Measurements from ENCODE around the gene ANKRD44.
"Not testable (repeated sequence)": the region's sequence is repeated elsewhere in the genome, so short reads cannot be mapped to it uniquely, and the experiment has no call there.

The ANKRD44 gene

DNA sequence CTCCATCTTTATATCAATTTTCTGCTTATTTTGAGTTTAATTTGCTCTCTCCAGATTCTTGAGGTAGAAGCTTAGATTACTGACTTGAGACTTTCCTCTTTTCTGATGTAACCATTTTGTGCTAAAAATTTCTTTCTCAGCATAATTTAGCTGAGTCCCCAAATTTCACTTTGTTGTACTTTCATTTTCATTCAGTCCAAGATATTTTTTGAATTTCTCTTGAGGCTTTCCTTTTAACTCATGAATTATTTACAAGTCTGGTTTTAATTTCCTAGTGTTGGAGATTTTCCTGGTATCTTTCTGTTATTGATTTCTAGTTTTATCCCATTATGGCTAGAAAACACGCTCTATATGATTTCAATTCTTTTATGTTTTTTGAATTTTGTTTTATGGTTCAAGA, 239.4 kb downstream of the ANKRD44 start:
- TF ChIP-seq, protein P1, sequence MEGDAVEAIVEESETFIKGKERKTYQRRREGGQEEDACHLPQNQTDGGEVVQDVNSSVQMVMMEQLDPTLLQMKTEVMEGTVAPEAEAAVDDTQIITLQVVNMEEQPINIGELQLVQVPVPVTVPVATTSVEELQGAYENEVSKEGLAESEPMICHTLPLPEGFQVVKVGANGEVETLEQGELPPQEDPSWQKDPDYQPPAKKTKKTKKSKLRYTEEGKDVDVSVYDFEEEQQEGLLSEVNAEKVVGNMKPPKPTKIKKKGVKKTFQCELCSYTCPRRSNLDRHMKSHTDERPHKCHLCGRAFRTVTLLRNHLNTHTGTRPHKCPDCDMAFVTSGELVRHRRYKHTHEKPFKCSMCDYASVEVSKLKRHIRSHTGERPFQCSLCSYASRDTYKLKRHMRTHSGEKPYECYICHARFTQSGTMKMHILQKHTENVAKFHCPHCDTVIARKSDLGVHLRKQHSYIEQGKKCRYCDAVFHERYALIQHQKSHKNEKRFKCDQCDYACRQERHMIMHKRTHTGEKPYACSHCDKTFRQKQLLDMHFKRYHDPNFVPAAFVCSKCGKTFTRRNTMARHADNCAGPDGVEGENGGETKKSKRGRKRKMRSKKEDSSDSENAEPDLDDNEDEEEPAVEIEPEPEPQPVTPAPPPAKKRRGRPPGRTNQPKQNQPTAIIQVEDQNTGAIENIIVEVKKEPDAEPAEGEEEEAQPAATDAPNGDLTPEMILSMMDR (IDR thresholded peaks at IDR 0.05; ENCODE audit: low read depth, low read length, missing control alignments), result no peak
- DNase-seq (ENCODE audit: extremely low read depth, low read depth), result no peak
- no peak overlapping the region for H3K4me3 ChIP-seq (replicated peaks; ENCODE audit: low read depth, low read length)

DNA sequence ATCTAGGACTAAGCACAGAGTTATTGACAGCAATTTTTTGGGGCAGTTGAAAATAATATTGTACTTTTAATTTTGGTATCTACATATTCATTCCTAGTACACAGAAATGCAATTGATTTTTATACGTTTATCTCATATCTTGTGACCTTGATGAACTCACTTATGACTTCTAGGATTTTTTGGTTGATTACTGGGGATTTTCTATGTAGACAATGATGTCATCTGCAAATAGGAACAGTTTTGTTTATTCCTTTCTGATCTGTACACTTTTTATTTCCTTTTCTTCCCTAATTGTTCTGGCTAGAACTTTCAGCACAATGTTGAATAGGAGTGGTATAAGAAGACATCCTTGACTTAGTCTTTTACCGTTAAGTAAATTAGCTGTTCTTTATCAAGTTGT, 240.6 kb downstream of the ANKRD44 start:
- no peak overlapping the region for H3K4me3 ChIP-seq (replicated peaks; ENCODE audit: low read depth, low read length)
- DNase-seq (ENCODE audit: extremely low read depth, low read depth), result no peak
- TF ChIP-seq, protein P1 (IDR thresholded peaks at IDR 0.05; ENCODE audit: low read depth, low read length, missing control alignments), result no peak

DNA sequence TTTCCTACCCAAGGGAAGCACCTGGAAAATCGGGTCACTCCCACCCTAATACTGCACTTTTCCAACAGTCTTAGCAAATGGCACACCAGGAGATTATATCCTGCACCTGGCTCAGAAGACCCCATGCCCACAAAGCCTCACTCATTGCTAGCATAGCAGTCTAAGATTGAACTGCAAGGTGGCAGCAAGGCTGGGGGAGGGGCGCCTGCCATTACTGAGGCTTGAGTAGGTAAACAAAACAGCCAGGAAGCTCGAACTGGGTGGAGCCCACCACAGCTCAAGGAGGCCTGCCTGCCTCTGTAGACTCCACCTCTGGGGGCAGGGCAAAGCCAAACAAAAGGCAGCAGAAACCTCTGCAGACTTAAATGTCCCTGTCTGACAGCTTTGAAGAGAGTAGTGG, 248.0 kb downstream of the ANKRD44 start:
- not testable (repeated sequence) for DNase-seq (ENCODE audit: extremely low read depth, low read depth); H3K4me3 ChIP-seq (replicated peaks; ENCODE audit: low read depth, low read length)

DNA sequence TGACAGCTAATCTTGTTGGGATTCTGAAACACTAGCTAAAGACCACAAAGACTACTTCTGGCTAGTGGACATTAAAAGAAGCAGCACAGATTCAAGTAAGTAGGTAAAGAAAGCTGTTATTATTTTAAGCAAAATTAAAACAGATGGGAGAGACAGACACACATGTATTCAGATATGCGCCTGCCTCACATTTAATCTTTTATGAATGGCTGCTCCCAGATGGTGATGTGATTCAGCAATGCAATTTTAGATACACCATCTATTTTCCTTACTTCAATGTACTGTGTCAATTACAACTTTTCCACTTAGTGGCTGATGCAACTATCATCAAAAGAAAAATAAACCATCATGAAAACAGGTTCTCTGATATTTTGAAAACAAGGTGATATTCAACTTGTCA, 251.1 kb downstream of the ANKRD44 start:
- DNase-seq (ENCODE audit: extremely low read depth, low read depth), result no peak
- H3K4me3 ChIP-seq (replicated peaks; ENCODE audit: low read depth, low read length), result no peak overlapping the region
- TF ChIP-seq, protein P1 (IDR thresholded peaks at IDR 0.05; ENCODE audit: low read depth, low read length, missing control alignments), result no peak

DNA sequence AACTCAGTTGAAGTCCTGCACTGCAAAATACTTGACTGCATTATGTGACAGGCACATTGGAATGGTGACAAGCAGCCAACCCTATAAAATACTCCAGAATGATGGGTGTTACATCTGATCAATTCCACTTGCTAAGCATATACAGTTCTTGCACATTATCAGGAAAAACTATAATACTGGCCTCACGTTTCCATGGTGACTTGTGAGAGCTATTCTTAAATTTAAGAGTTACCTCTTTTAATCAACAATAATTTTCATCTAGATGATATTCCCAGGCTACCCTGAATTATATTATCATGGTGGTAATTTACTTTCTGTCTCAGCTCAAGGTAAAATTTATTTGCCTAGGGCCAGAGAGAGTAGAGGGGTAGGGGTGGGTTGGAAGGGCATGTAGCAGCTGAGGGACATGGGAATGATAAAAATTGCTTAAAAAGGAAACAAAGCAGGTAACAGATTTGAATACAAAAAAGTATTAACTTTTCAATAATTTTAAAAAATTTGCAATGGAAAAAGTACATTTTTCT, 251.7 kb downstream of the ANKRD44 start:
- TF ChIP-seq, protein P1 (IDR thresholded peaks at IDR 0.05; ENCODE audit: low read depth, low read length, missing control alignments), result no peak
- no peak overlapping the region for H3K4me3 ChIP-seq (replicated peaks; ENCODE audit: low read depth, low read length)
- DNase-seq (ENCODE audit: extremely low read depth, low read depth), result no peak

DNA sequence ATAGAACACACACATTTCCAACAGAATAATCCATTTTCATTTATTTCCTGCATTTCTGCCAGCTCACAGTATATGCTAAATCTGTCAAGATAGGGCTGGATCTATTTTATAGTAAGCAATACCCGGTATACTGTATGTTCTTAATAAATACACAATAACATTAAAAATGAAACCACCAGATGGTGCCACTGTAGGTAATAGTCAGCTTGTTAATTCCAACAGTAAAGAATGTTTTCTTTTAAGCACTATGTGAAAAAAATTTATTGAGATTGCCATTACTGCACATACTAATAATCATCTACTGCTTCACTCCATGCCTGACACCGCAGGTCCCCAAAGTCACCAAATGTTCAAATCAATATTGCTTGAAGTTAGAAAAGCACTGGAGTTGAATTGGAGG, 252.6 kb downstream of the ANKRD44 start:
- DNase-seq (ENCODE audit: extremely low read depth, low read depth), result no peak
- H3K4me3 ChIP-seq (replicated peaks; ENCODE audit: low read depth, low read length), result no peak overlapping the region
- TF ChIP-seq, protein P1 (IDR thresholded peaks at IDR 0.05; ENCODE audit: low read depth, low read length, missing control alignments), result no peak

DNA sequence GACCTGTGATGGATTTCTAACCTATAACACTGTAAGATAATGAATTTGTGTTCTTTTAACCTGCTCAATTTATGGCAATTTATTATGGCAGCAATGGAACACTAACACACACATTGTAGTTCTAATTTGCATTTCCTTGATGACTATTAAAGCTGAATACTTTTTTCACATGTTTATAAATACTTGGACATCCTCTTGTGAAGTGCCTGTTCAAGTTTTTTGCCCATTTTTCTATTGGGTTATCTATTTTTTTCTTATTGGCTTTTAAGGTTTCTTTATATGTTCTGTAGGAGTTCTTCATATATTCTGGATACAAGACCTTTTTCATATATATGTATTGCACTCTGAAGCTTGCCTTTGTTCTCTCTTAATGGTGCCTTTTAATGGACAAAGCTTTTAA, 255.5 kb downstream of the ANKRD44 start:
- no peak for DNase-seq (ENCODE audit: extremely low read depth, low read depth)
- H3K4me3 ChIP-seq (replicated peaks; ENCODE audit: low read depth, low read length), result no peak overlapping the region
- TF ChIP-seq, protein P1 (IDR thresholded peaks at IDR 0.05; ENCODE audit: low read depth, low read length, missing control alignments), result no peak

Measured in HFF-Myc (cell line).